Astrocyte of the hippocampus (primary cell): Measurements from ENCODE around the gene RHOB.
A peak's percentile ranks its signal among the peaks of the same experiment; 100 is the strongest.
"Not testable (repeated sequence)": the region's sequence is repeated elsewhere in the genome, so short reads cannot be mapped to it uniquely, and the experiment has no call there.

Source experiments
- DNase-seq: peaks from one replicate; pipeline ENCODE4 v3.0.0; 2011; ENCODE audit warnings: low read depth, low spot score

Gene RHOB

DNA sequence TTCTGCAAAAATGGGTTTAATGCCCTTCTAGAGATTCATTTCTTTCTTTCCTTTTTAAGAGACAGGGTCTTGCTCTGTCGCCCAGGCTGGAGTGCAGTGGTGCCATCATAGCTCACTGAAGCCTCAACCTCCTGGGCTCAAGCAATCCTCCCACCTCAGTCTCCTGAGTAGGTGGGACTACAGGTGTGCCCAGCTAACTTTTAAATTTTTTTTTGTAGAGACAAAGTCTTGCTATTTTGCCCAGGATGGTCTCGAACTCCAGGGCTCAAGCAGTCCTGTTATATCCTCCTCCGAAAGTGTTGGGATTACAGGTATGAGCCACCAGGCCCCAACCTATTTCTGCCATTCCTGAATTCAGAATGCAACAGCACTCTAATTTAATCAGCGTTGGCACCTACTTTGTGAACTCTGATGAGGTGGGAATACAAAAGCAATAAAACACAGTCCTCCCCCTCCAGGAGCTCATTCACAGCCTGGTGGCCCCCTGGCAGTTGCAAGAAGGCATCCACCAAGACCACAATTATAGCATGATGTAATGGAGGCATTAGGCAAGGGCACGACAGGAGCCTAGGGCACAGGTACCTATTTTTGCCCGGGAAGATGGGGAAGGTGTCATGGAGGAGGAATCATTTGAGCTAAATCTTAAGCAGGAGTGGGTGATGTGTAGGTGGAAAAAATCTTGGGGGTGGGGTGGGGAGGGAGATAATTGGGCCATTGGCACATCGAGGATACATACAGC, 5.1 kb downstream of the RHOB start:
- peak; percentile 20 for DNase-seq

DNA sequence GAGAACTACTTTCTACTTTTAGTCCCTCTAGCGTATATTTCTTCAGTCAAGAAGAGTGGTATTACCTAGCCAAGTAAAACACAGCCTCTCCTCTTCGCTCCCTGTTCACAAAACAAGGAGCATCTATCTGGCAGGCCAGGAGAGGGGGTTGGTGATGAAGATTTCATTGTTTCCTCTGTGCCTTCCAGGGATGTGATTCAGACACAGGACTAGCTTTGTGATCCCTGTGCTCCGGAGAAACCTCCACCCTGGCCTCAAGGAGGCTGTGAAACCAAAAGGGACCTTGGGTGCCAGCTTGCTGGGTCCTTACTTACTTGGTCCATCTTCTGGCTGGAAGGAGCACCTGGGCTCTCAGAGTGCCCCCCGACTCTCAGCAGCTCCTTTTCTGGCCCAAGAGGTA, 5.7 kb downstream of the RHOB start:
- DNase-seq: peak; percentile 52

DNA sequence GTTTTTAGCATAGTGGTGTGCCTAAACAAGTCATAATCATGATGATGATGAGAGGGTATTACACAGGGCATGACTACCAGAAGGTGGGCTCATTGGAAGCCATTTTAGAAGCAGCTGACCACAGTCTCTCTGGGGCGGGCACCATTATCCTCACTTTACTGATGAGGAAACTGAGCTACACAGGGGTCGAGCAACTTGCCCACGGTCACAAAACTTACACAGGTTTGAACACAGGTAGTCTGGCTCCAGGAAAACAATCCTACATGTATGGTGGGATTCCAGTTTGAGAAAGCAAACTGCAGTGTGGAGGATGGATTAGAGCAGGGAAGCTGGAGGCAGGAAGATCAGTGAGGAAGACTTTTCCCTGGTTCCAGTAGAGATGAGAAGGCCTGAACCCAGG, 6.2 kb downstream of the RHOB start:
- no peak for DNase-seq

DNA sequence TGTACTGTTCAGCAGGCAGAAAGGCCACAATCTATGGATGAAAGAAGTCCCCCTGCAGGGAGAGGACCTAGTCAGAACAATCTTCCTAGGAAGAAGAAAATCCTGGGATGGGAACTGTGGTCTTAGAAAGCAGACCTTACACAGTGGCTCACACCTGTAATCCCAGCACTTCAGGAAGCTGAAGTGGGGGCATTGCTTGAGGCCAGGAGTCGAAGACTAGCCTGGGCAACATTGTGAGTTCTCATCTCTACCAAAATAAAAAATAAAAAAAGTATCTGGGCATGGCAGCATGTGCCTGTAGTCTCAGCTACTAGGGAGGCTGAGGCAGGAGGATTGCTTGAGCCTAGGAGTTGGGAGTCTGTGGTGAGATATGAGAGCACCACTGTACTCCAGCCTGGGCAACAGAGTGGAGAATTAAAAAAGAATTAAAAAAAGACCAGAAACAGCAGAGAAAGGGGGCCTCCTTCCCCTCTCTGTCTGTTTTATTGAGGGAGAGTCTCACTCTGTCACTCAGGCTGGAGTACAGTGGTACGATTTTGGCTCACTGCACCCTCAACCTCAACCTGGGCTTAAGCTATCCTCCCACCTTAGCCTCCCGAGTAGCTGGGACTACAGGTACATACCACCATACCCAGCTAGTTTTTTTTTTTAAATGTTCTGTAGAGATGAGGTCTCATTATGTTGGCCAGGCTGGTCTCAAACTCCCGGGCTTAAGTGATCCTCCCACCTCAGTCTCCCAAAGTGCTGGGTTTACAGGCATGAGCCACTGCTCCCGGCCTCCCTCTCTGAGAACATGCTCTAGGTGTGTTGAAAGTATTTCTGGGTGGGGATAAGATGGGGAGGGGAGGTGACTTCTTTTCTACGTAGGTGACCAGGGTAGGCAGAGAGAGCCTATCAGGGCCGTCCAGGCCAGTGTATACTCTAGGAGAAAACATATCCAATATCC, 7.4 kb downstream of the RHOB start:
- DNase-seq: no peak

DNA sequence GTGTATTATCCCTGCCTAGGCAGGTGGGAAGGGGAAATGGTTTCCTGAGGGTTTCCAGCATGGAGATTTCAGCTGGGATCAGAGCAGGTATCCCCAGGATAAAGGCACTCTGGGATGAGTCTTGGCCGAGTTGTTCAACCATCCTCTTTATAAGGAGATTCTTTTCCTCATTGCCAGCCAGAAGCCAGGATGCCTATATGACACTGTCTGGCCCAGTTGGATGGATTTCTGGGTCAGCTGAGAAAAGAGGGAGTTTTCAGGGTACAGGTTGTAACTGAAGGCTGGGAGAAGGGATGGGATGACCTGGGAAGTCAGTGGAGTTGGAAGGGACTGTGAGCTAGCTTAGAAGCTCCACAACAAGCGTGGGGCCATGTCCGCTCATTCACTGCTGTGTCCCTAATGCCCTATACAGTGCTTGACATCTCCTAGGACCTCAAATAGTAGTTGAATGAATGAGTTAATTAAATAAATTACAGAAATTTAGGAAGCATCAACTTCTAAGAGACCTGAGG, 8.3 kb downstream of the RHOB start:
- no peak for DNase-seq

DNA sequence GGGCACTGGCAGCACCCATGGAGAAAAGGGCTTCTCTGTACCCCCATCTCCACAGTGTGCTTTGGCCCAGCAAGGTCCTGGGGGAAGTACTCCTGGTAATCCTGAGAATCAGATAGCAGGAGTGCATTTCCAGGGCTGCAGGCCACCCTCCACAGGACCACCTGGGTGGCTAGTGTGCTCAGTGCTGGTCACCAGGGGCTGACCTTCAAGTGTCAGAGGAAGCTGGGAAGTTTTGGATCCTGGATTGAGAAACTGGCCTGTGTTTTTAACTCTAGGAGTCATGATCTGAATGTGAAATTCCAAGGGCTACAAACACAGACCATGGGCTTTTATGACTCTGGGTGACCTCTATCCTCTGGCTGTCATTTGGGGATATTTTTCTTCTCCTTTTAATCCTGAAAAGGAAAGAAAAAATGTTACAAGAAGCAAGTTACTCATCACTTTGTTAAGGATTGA, 9.3 kb downstream of the RHOB start:
- DNase-seq: no peak

DNA sequence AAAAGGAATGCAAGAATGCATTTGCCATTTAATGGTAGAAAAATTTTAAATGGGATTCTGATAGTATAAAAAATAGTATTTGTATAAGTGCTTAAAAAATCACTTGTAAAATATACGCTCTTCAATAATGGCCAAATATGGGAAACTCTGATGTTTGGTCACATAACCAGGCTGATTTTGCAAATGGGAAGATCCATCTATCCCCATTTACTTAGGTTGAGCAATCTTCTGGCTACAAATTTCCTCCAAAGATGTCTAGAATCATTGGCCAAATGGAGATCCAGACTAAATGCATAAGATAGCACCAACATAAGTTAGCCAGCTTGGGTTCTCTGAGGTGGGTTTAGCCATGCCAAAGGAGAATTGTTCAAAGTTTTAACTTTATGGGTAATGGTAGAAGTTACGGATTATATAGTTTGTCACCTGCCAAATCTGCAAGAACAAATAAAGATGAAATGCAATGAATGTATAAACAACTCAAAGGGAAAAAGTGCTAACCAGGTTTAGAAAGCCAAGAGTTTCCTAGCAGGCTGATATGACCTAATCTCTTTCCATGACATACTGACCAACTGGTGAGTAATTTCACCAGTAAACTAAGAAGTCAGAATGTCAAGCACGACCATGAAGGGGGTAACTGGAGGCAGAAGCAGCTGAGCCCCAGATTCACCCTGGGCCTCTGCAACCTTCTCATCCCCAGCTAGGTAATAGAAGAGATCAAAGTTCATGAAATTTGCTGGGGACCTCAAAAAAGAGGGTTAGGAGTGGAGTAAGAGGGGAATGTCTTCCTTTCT, 10.0 kb downstream of the RHOB start:
- peak; percentile 37 for DNase-seq

DNA sequence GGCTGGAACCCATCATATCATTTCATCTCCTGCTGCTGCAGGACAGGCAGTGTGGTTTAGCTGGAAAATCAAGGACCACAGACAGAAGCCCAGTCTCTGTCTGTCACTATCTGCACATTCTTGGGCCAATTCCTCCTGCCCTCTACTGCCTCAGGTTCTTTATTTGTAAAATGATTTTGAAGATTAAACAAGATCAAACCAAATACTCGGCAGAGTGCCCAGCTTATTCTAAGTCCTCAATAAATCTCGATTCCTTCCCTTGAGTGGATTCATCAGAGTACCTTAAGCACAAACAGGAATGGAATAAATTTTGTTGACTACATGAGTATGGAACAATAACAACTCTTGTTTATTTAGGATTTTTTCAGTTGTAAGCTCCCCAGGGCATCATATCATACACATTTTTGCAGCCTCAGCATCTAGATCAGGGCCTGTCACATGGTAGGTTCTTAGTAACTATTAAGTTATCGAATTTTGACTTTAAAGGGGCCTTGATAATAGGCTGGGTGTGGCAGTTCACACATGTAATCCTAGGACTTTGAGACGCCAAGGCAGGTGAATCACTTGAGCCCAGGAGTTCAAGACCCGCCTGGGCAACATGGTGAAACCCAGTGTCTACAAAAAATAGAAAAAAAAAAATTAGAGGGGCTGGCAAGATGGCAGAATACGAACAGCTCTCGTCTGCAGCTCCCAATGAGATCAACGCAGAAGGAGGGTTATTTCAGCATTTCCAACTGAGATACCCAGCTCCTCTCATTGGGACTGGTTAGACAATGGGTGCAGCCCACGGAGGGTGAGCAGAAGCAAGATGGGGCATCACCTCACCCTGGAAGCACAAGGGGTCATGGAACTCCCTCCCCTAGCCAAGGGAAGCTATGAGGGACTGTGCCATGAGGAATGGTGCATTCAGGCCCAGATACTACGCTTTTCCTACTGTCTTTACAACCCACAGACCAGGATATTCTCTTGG, 11.1 kb downstream of the RHOB start:
- DNase-seq: no peak

DNA sequence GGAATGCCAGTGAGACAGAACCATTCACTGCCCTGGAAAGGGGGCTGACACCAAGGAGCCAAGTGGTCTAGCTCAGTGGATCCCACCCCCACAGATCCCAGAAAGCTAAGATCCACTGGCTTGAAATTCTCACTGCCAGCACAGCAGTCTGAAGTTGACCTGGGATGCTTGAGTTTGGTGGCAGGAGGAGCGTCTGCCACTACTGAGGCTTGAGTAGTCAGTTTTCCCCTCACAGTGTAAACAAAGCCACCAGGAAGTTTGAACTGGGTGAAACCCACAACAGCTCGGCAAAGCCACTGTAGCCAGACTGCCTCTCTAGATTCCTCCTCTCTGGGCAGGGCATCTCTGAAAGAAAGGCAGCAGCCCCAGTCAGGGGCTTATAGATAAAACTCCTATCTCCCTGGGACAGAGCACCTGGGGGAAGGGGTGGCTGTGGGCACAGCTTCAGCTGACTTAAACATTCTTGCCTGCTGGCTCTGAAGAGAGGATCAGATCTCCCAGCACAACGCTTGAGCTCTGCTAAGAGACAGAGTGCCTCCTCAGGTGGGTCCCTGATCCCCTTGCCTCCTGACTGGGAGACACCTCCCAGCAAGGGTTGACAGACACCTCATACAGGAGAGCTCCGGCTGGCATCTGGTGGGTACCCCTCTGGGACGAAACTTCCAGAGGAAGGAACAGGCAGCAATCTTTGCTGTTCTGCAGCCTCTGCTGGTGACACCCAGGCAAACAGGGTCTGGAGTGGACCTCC, 12.0 kb downstream of the RHOB start:
- DNase-seq: not testable (repeated sequence)

DNA sequence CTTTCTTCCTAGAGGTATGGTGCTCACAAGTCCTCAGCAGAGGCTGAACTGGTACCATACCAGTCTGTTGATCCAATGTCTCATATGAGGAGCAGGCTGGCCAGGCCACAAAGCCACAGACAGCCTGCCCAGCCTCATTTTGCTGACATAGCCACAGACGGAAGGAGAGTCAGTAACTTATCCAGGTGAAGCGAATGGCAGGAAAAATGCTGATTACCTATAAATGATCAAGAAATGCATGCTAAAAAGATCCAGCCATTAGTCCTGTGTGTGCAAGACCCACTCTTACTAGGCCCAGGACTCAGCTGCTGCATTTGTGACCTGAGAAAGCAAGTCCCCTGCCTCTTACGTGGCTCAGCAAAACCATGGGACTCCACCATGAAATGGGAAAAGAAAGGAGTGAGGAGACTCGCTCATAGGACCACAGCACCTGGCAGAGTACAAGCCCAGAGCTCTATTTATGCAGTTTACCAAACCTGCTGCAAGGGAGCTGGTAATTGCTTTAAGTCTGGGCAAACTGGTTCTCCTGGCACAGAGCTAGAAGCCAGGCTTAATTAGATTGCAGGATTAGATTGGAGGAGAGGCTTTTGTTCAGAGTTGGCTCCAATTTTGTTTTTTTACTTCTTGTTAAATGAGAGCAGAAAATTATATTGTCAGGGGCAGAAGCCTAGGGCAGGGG, 19.0 kb downstream of the RHOB start:
- peak; percentile 54 for DNase-seq

DNA sequence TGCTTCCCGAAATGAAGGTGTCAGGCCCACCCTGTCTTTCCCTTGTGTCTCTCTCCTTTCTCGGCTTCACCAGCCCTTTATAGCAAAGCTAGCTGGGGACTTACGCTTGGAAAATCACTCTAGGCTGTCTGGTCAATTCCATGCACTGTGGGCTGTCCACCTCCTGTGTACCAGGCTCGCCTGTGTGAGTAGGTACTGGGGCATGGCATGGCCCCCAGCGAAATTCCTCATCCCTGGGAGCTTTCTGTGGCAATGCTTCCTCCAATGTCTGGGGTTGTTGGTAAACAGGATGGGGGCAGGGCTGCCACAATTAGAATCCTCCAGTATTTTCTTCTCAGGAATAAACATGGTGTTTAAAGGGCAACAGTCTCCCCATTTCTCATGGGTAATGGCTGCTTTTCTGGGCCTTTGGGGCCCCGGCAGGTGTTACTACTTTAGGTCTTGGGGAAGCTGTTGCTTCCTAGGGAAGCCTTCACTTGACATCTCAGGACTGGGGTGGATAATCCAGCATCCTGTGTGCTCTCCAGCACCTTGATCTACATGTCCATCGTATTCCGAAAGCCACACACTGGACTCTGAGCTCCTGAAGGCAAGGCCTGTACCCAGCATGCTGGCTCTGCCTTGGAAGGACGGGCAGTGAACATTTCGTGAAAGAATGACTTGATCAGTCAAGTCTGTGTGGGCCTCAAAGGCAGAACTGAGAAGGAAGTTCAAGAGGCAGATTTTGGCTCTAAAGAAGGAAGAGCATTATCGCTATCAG, 21.1 kb downstream of the RHOB start:
- no peak for DNase-seq

DNA sequence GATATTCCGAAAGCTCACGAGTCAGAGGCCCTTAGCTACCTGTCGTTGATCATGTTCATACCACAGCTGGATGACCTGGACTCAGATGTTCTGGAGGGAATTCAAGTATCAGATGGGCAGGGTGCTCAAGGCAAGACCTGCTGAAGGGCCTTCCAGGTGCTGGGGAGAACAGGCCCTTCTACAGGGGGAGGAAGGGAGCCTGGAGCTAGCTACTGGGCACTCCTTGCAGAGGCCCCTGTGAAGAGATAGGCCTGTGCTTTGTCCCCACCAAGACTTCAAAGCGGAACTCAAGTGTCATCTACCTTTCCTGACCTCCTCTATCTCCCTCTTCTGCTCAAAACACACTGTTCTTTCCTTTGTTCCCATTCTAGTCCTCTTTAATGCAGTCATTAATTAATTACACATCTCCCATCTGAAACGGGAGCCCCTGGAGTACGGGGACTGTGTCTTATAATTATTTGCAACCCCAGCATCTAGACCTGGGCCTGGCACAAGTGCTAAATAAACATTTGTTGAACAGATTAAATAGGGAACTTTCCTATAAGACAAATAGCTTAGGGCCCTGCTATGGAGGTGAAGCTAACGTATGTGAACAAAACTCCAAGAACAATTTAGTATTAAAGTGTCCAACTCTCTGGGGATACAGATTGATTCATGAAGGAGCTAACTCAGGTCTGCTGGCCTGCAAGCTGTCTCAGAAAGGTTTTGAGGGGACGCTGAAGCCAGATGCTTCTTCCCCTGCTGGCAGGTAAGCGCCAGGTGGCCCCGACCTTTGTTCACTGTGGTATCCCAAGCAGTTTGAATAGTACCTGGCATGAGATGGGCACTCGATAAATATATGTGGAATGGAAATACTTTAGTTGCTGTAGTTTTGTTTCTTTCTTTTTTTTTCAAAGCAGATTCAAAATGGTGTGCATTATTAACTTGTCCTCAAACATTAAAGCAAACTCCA, 22.0 kb downstream of the RHOB start:
- DNase-seq: no peak

DNA sequence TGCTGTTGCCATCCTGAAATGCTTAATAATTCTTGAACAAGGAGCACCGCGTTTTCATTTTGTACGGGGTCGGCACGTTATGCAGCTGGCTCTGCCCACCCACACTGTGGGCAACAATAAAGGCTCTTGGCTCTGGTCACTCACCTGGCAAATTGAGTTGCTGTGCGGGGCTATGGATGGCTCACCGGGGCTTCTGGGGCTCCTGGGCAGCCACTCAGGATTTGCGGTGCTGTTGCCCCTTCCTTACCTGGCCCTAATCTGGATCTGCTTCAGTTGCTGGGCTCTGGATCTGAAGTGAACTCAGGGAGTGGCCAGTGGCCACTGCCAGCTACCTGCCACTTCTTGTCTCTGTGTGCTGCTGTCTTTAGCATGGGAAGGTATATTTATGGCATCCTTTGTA, 22.7 kb downstream of the RHOB start:
- DNase-seq: no peak

DNA sequence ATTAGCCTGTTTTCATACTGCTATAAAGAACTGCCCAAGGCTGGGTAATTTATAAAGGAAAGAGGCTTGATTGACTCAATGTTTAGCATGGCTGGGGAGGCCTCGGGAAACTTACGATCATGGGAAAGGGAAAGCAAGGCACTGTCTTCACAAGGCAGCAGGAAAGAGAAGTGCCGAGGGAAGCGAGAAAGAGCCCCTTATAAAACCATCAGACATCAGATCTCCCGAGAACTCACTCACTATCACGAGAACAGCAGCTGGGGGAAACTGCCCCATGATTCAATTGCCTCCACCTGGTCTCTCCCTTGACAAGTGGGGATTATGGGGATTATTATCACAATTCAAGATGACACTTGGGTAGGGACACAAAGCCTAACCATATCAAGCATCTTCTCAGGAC, 23.3 kb downstream of the RHOB start:
- no peak for DNase-seq

DNA sequence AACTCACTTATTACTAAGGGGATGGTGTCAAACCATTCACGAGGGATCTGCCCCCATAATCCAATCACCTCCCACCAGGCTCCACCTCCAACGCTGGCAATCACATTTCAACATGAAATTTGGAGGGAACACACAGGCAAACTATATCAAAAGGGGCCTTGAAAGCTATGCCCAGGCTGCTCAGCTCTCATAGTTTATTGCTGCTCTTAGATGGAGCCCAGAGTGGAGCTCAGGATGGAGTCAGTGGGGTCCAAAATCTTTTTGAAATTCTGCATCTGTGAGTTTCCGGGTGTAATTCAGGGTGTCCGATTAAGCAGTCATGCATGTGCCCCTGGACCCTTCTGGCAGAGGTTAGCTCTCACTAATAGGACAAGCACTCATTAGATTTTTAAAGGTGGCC, 24.3 kb downstream of the RHOB start:
- no peak for DNase-seq

DNA sequence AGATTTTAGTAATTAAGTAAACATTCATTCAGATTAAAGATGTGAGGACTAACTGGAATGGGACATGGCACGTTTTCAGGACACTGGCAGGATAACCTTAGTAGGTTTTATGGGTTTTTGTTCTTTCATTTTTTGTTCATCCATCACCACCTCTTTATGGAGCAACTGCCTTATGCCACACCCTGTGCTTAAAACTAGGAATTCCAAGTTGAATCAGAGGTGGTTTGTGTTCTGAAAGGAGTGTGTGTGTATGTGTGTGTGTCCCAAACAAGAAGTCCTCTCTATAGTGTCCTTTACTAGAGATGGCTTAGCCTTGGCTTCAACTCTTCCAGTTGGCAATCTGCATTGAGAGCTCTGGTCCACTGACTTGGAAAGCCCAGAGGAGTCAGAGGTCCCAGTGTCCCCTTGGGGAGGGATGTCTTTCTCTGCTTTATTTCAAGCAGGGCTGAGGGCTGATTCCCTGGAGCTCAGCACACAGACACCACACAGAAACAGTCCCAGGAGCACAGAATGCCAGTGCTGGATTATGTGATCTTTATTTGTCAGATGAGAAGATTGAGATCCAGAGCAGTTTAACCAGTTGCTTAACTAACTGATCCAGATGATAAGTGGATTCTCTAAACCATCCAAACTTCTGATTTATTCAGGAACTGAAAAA, 25.2 kb downstream of the RHOB start:
- no peak for DNase-seq

DNA sequence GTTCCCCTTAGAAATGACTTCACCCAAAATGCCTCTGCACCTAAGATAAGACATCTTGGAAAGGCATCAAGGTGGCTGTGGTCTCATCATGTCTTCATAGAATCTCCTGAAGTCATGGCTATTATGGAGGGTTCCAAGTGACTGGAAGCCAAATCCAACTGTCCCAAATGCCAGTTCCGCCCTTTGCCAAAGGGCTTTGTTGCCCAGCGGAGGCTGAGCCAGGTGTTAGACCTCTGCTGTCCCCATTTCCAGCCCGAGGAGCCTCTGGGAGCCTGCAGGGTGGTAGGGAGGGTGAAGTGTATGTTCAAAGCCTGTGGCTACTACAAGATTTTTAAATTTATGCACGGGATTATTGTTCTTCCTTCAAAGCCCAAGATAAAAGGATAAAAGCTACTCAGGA, 25.7 kb downstream of the RHOB start:
- DNase-seq: no peak
